Hepatocyte (in vitro differentiated cells): Measurements from ENCODE around the gene OSGEP. TPM values are rescaled to one million over a fixed set of nuclear protein-coding genes. Genes with fewer than 3 reads are reported as not detected.

Source experiments
- DNase-seq: peaks from one replicate; pipeline ENCODE4 v3.0.0-alpha.2; 2016; ENCODE audit warnings: low spot score
- H2AFZ ChIP-seq: fragments of 200-600 bp; sonication (generic); 2 replicates; pipeline ENCODE4 v1.6.0; 2016; ENCODE audit warnings: antibody characterized with exemption, mild to moderate bottlenecking
- H3K27ac ChIP-seq: fragments of 200-600 bp; sonication (generic); 2 replicates; pipeline ENCODE4 v1.5.1; 2016; ENCODE audit warnings: mild to moderate bottlenecking
- H3K27me3 ChIP-seq: fragments of 200-600 bp; sonication (generic); 2 replicates; pipeline ENCODE4 v1.6.1; 2016
- H3K36me3 ChIP-seq: fragments of 200-600 bp; sonication (generic); replicated peaks from 2 replicates; pipeline ENCODE4 v1.5.1; 2016; ENCODE audit warnings: low read depth; ENCODE audit not compliant: insufficient read depth
- H3K4me1 ChIP-seq: fragments of 200-600 bp; sonication (generic); 2 replicates; pipeline ENCODE4 v1.5.1; 2016; ENCODE audit warnings: mild to moderate bottlenecking, moderate library complexity; ENCODE audit not compliant: insufficient read depth
- H3K4me2 ChIP-seq: fragments of 200-600 bp; sonication (generic); 2 replicates; pipeline ENCODE4 v1.6.0; 2016
- H3K4me3 ChIP-seq: fragments of 200-600 bp; sonication (generic); 2 replicates; pipeline ENCODE4 v1.5.1; 2016; ENCODE audit warnings: mild to moderate bottlenecking
- H3K79me2 ChIP-seq: fragments of 200-600 bp; sonication (generic); 2 replicates; pipeline ENCODE4 v1.6.0; 2017; ENCODE audit warnings: mild to moderate bottlenecking
- H3K9me2 ChIP-seq: fragments of 200-600 bp; sonication (generic); replicated peaks from 2 replicates; pipeline ENCODE4 v1.6.0; 2017; ENCODE audit warnings: mild to moderate bottlenecking; ENCODE audit not compliant: insufficient read depth
- H3K9me3 ChIP-seq: fragments of 200-600 bp; sonication (generic); 2 replicates; pipeline ENCODE4 v1.5.1; 2016; ENCODE audit warnings: low read depth, mild to moderate bottlenecking
- H4K20me1 ChIP-seq: fragments of 200-600 bp; sonication (generic); 2 replicates; pipeline ENCODE4 v1.6.0; 2016; ENCODE audit warnings: mild to moderate bottlenecking; ENCODE audit not compliant: insufficient read depth, poor library complexity, severe bottlenecking
- EZH2 ChIP-seq: fragments of 200-600 bp; sonication (generic); IDR thresholded peaks from 2 replicates; pipeline ENCODE4 v1.6.1; 2016; ENCODE audit warnings: antibody characterized with exemption, mild to moderate bottlenecking, borderline replicate concordance
- EZH2phosphoT487 ChIP-seq: fragments of 200-600 bp; sonication (generic); IDR thresholded peaks from one replicate; pipeline ENCODE4 v1.6.1; 2018; ENCODE audit warnings: antibody characterized with exemption, mild to moderate bottlenecking, low read depth, moderate library complexity; ENCODE audit not compliant: unreplicated experiment, severe bottlenecking
- WGBS: methylation state at CpG from one replicate; pipeline ENCODE4 v1.1.6; 2016; ENCODE audit warnings: low lambda C conversion rate; ENCODE audit errors: missing lambda C conversion rate; 5-methylcytosine and 5-hydroxymethylcytosine counted together
- polyA plus RNA-seq: library from polyadenylated mRNA; unstranded; fragments of >200 nt; fragmentation: Nextera tagmentation; extraction: Ambion mirVana; gene quantifications from 2 replicates; pipeline ENCODE4 v1.2.1, GENCODE V29; 2016
- total RNA-seq: library from RNA; depleted of rRNA; stranded (reverse); fragments of >200 nt; gene quantifications from 2 replicates; pipeline ENCODE4 v1.2.3, GENCODE V29; 2014
- TF ChIP-seq, protein P1 (sequence below): fragments of 200-600 bp; sonication (generic); IDR thresholded peaks from 2 replicates; pipeline ENCODE4 v1.5.1; 2016; ENCODE audit warnings: antibody characterized with exemption, mild to moderate bottlenecking; ENCODE audit not compliant: poor library complexity

The OSGEP gene
- total RNA-seq = 51.6 and 60.1 TPM in 2 replicates
- polyA plus RNA-seq = 36.2 and 41.3 TPM in 2 replicates

DNA sequence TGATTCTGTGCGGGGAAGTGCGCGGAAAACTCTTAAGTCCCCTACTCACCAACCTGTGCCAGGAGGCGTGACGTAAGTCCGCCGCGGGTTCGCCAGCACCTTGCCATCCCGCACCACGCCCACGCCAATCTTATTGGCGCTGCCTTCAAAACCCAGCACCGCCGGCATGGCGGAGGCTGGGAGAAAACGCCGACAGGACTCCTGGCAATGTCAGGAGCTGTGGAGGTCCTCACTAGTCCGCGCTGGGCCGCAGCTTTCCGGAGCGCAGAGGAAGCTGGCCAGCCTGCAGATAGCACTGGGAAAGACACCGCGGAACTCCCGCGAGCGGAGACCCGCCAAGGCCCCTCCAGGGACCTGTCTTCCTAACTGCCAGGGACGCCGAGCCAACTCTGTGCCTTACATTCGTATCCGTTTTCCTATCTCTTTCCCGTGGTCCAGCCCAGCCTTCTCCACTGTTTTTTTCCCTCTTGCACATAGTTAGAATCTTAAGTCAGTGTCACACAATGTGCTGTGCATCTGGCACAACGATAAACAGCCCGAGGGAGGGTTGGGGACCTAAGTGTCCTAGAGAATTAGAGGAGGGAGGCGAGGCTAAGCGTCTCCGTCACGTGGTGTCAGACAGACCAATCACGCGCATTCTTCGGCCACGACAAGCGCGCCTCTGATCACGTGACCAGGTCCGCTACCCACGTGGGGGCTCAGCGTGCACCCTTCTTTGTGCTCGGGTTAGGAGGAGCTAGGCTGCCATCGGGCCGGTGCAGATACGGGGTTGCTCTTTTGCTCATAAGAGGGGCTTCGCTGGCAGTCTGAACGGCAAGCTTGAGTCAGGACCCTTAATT lies at the start of gene OSGEP, which contains the start of gene APEX1:
Gene OSGEP, minus strand, starts transcription at position 297 of the 839 bp plus-strand sequence. Its CDS starts 129 bp downstream, at position 168.
Gene APEX1, plus strand, starts transcription at position 711 of the 839 bp plus-strand sequence. CDS start 420 bp downstream, outside the sequence.
- WGBS = under 1% methylated on average over 56 of the region's 56 CpGs
- DNase-seq = peak; percentile 100
- Histone ChIP-seq H3K9me3 (no peaks in the 10 kb centered on the region), H4K20me1 (no peaks in the 10 kb centered on the region), H3K79me2 (peaks cover 54% of the 10 kb centered on the region), H3K4me2 (peak within 1 kb of the TSS; percentile 92), H3K27me3 (no peaks in the 10 kb centered on the region), H3K4me1 (peaks cover 18% of the 10 kb centered on the region), H3K9me2 (no peaks in the 10 kb centered on the region), H3K27ac (peak within 1 kb of the TSS; percentile 96), H3K36me3 (no peaks in the 10 kb centered on the region), H3K4me3 (peak within 1 kb of the TSS; percentile 60), H2AFZ (peak within 1 kb of the TSS; percentile 72)
- TF ChIP-seq EZH2 = no peak
- TF ChIP-seq, protein P1, sequence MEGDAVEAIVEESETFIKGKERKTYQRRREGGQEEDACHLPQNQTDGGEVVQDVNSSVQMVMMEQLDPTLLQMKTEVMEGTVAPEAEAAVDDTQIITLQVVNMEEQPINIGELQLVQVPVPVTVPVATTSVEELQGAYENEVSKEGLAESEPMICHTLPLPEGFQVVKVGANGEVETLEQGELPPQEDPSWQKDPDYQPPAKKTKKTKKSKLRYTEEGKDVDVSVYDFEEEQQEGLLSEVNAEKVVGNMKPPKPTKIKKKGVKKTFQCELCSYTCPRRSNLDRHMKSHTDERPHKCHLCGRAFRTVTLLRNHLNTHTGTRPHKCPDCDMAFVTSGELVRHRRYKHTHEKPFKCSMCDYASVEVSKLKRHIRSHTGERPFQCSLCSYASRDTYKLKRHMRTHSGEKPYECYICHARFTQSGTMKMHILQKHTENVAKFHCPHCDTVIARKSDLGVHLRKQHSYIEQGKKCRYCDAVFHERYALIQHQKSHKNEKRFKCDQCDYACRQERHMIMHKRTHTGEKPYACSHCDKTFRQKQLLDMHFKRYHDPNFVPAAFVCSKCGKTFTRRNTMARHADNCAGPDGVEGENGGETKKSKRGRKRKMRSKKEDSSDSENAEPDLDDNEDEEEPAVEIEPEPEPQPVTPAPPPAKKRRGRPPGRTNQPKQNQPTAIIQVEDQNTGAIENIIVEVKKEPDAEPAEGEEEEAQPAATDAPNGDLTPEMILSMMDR = no peak
- no peak for TF ChIP-seq EZH2phosphoT487

DNA sequence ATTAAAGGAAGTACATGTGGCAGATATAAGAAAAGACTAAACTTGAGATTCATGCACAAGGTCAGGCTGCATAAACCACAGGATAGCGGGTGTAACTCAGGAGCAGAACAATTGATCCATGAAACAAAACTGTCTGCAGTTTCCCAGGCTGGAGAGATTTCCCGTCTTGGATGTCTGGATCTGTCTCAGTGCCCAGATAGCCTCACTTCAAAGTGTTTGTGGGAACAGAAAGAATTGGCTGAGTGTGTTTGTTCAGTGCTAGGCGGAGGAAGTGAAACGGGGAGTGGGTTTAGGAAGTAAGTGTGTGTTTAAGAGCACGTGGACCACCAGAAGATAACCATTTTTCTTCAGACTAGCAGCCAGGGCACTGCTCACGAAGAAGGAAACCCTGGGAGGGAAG lies 49.3 kb upstream of the OSGEP start:
- H3K9me3 ChIP-seq = no peaks in the 10 kb centered on the region
- no peak for DNase-seq
- 65% methylated on average over 6 of the region's 6 CpGs for WGBS
- no peaks in the 10 kb centered on the region for H3K27me3 ChIP-seq
- no peak overlapping the region for H3K4me2 ChIP-seq
- no peaks in the 10 kb centered on the region for H3K36me3 ChIP-seq
- H3K4me1 ChIP-seq = no peaks in the 10 kb centered on the region
- H3K79me2 ChIP-seq = no peaks in the 10 kb centered on the region
- TF ChIP-seq, protein P1 = no peak
- no peak for TF ChIP-seq EZH2
- no peak for TF ChIP-seq EZH2phosphoT487
- no peak overlapping the region for H3K27ac ChIP-seq
- H4K20me1 ChIP-seq = no peaks in the 10 kb centered on the region
- no peaks in the 10 kb centered on the region for H3K9me2 ChIP-seq
- H3K4me3 ChIP-seq = no peak overlapping the region
- no peak overlapping the region for H2AFZ ChIP-seq

DNA sequence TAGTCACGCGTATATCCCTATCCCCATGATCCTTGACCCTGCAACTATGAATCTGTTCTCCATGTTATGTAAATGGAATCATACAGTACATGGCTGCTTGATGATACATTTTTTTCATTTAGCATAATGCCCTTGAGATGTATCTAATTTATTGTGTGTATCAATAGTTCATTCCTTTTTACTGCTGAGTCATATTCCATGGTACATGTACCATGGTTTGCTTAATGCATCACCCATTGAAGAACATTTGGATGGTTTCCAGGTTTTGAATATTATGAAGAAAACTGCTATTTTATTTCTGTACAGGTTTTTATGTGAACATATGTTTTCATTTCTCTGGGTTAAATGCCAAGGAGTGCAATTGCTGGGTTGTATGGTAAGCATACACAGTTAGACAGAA lies 46.7 kb upstream of the OSGEP start:
- Histone ChIP-seq H3K9me2 (no peaks in the 10 kb centered on the region), H3K79me2 (no peaks in the 10 kb centered on the region), H3K4me3 (no peak overlapping the region), H3K27me3 (no peaks in the 10 kb centered on the region), H3K36me3 (no peaks in the 10 kb centered on the region), H3K4me1 (no peaks in the 10 kb centered on the region), H3K9me3 (no peaks in the 10 kb centered on the region), H4K20me1 (no peaks in the 10 kb centered on the region), H3K27ac (no peak overlapping the region), H3K4me2 (no peak overlapping the region), H2AFZ (no peak overlapping the region)
- WGBS = 97% methylated on average over 2 of the region's 2 CpGs
- no peak for DNase-seq
- TF ChIP-seq EZH2 (no peak), EZH2phosphoT487 (no peak)
- TF ChIP-seq, protein P1 = no peak
